Testis (tissue), 2 donors: ENCODE measurements around the gene TENM4.

Source experiments
- POLR2A ChIP-seq: fragments of 450-650 bp; IDR thresholded peaks from one replicate; pipeline ENCODE4 v1.6.1; 2017; ENCODE audit warnings: antibody characterized with exemption, mild to moderate bottlenecking, moderate library complexity
- TF ChIP-seq, protein P1 (sequence below), 3 experiments: fragments of 450-650 bp in 2 of 3; fragments of 200-600 bp in 1 of 3; sonication (generic) in 1 of 3; IDR thresholded peaks; one replicate each; pipeline ENCODE4 v1.5.1; 2016 to 2019; ENCODE audit warnings: antibody characterized with exemption in 3 of 3, mild to moderate bottlenecking in 2 of 3, moderate library complexity in 1 of 3

DNA sequence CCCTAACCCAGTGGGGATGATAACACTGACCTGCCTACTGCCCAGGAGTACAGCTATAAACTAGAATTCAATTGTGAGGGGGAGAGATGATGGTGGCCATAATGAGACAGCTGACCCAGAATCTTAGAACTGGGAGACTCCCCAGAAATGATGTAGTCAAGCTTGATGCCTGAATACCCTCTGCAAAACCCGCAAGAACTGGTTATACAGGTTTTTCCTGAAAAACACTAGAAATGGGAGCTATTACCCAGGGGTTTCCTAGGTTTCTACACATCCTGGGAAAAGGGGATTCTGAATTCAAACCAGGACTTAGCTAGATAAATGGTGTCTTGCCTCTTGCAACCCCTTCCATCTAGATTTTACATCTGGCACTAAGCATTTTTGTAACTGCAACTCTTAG lies 752.4 kb downstream of the TENM4 start:
- TF ChIP-seq, protein P1, sequence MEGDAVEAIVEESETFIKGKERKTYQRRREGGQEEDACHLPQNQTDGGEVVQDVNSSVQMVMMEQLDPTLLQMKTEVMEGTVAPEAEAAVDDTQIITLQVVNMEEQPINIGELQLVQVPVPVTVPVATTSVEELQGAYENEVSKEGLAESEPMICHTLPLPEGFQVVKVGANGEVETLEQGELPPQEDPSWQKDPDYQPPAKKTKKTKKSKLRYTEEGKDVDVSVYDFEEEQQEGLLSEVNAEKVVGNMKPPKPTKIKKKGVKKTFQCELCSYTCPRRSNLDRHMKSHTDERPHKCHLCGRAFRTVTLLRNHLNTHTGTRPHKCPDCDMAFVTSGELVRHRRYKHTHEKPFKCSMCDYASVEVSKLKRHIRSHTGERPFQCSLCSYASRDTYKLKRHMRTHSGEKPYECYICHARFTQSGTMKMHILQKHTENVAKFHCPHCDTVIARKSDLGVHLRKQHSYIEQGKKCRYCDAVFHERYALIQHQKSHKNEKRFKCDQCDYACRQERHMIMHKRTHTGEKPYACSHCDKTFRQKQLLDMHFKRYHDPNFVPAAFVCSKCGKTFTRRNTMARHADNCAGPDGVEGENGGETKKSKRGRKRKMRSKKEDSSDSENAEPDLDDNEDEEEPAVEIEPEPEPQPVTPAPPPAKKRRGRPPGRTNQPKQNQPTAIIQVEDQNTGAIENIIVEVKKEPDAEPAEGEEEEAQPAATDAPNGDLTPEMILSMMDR (IDR thresholded peaks at IDR 0.05), result no peak
- TF ChIP-seq POLR2A, result no peak
